Measurements from ENCODE around the gene PDE4D.

The PDE4D gene

GRCh38 chr5:59261969-59262368 is 631.6 kb downstream of the PDE4D start:
- no peak for DNase-seq (ENCODE audit: low spot score)

- DNase-seq (ENCODE audit: low spot score) = no peak
Observed at GRCh38 chr5:59260973-59261372, 632.6 kb downstream of the PDE4D start.

GRCh38 chr5:59260200-59260599 is 633.3 kb downstream of the PDE4D start:
- DNase-seq (ENCODE audit: low spot score) = no peak

- no peak for DNase-seq (ENCODE audit: low spot score)
Observed at GRCh38 chr5:59259237-59259636, 634.3 kb downstream of the PDE4D start.

GRCh38 chr5:59257488-59258400 is 635.8 kb downstream of the PDE4D start:
- no peak for DNase-seq (ENCODE audit: low spot score)

- DNase-seq (ENCODE audit: low spot score) = peak; percentile 24
Observed at GRCh38 chr5:59256331-59256730, 637.2 kb downstream of the PDE4D start.

GRCh38 chr5:59254055-59254687 is 639.4 kb downstream of the PDE4D start:
- no peak for DNase-seq (ENCODE audit: low spot score)

- no peak for DNase-seq (ENCODE audit: low spot score)
Observed at GRCh38 chr5:59253625-59254024, 639.9 kb downstream of the PDE4D start.

- no peak for DNase-seq (ENCODE audit: low spot score)
Observed at GRCh38 chr5:59251627-59252026, 641.9 kb downstream of the PDE4D start.

GRCh38 chr5:59249726-59250125 is 643.8 kb downstream of the PDE4D start:
- no peak for DNase-seq (ENCODE audit: low spot score)

GRCh38 chr5:59249160-59249559 is 644.4 kb downstream of the PDE4D start:
- DNase-seq (ENCODE audit: low spot score) = no peak

GRCh38 chr5:59246882-59247281 is 646.6 kb downstream of the PDE4D start:
- no peak for DNase-seq (ENCODE audit: low spot score)

GRCh38 chr5:59246145-59246869 is 647.2 kb downstream of the PDE4D start:
- no peak for DNase-seq (ENCODE audit: low spot score)

GRCh38 chr5:59245198-59245597 is 648.3 kb downstream of the PDE4D start:
- DNase-seq (ENCODE audit: low spot score) = no peak

GRCh38 chr5:59241552-59241951 is 652.0 kb downstream of the PDE4D start:
- DNase-seq (ENCODE audit: low spot score) = no peak

GRCh38 chr5:59241119-59241518 is 652.4 kb downstream of the PDE4D start:
- no peak for DNase-seq (ENCODE audit: low spot score)

GRCh38 chr5:59238126-59238902 is 655.2 kb downstream of the PDE4D start:
- DNase-seq (ENCODE audit: low spot score) = no peak

- no peak for DNase-seq (ENCODE audit: low spot score)
Observed at GRCh38 chr5:59236986-59237385, 656.5 kb downstream of the PDE4D start.

- no peak for DNase-seq (ENCODE audit: low spot score)
Observed at GRCh38 chr5:59236448-59236847, 657.1 kb downstream of the PDE4D start.

- no peak for DNase-seq (ENCODE audit: low spot score)
Observed at GRCh38 chr5:59234236-59234635, 659.3 kb downstream of the PDE4D start.

- DNase-seq (ENCODE audit: low spot score) = no peak
Observed at GRCh38 chr5:59231221-59231931, 662.1 kb downstream of the PDE4D start.

Measured in SK-N-DZ (cell line).